Measurements from ENCODE around the gene PDCD1. TPM values are rescaled to one million over a fixed set of nuclear protein-coding genes. Genes with fewer than 3 reads are reported as not detected.

The PDCD1 gene
- total RNA-seq, 1 donor from 2014 or later, result not detected

- peak overlapping the region; percentile 49 for H3K4me3 Mint-ChIP-seq (ENCODE audit: unreplicated experiment)
- H3K27me3 Mint-ChIP-seq (ENCODE audit: unreplicated experiment), result peaks cover 3% of the 10 kb centered on the region
- peak overlapping the region; percentile 67 for H3K27ac Mint-ChIP-seq (ENCODE audit: unreplicated experiment)
- H3K36me3 Mint-ChIP-seq (ENCODE audit: low read depth, unreplicated experiment), result no peaks in the 10 kb centered on the region
- TF ChIP-seq CTCF (IDR thresholded peaks at IDR 0.05; ENCODE audit: unreplicated experiment), result no peak
- no peaks in the 10 kb centered on the region for H3K9me3 Mint-ChIP-seq (ENCODE audit: unreplicated experiment)
- H3K4me1 Mint-ChIP-seq (ENCODE audit: unreplicated experiment), result no peaks in the 10 kb centered on the region
- no peak for DNase-seq (ENCODE audit: low spot score)
Measured at GRCh38 chr2:241846406-241846805, 12.3 kb downstream of the PDCD1 start.

GRCh38 chr2:241844831-241845578, 13.7 kb downstream of the PDCD1 start:
- DNase-seq (ENCODE audit: low spot score), result no peak
- no peaks in the 10 kb centered on the region for H3K36me3 Mint-ChIP-seq (ENCODE audit: low read depth, unreplicated experiment)
- peak overlapping the region; percentile 14 for H3K4me3 Mint-ChIP-seq (ENCODE audit: unreplicated experiment)
- peaks cover 3% of the 10 kb centered on the region for H3K27me3 Mint-ChIP-seq (ENCODE audit: unreplicated experiment)
- no peaks in the 10 kb centered on the region for H3K4me1 Mint-ChIP-seq (ENCODE audit: unreplicated experiment)
- no peak for TF ChIP-seq CTCF (IDR thresholded peaks at IDR 0.05; ENCODE audit: unreplicated experiment)
- H3K27ac Mint-ChIP-seq (ENCODE audit: unreplicated experiment), result no peak overlapping the region
- no peaks in the 10 kb centered on the region for H3K9me3 Mint-ChIP-seq (ENCODE audit: unreplicated experiment)

- H3K27ac Mint-ChIP-seq (ENCODE audit: unreplicated experiment), result no peak overlapping the region
- H3K27me3 Mint-ChIP-seq (ENCODE audit: unreplicated experiment), result peaks cover 3% of the 10 kb centered on the region
- peak overlapping the region; percentile 85 for H3K4me3 Mint-ChIP-seq (ENCODE audit: unreplicated experiment)
- no peak for TF ChIP-seq CTCF (IDR thresholded peaks at IDR 0.05; ENCODE audit: unreplicated experiment)
- DNase-seq (ENCODE audit: low spot score), result peak; percentile 64
- H3K36me3 Mint-ChIP-seq (ENCODE audit: low read depth, unreplicated experiment), result no peaks in the 10 kb centered on the region
- H3K4me1 Mint-ChIP-seq (ENCODE audit: unreplicated experiment), result no peaks in the 10 kb centered on the region
- H3K9me3 Mint-ChIP-seq (ENCODE audit: unreplicated experiment), result no peaks in the 10 kb centered on the region
Measured at GRCh38 chr2:241844066-241844728, 14.5 kb downstream of the PDCD1 start.

GRCh38 chr2:241843321-241844065, 15.2 kb downstream of the PDCD1 start:
- no peak for TF ChIP-seq CTCF (IDR thresholded peaks at IDR 0.05; ENCODE audit: unreplicated experiment)
- Mint-ChIP-seq H3K9me3 (ENCODE audit: unreplicated experiment) (no peaks in the 10 kb centered on the region), H3K4me3 (ENCODE audit: unreplicated experiment) (no peak overlapping the region)

More at GRCh38 chr2:241843321-241844065, 15.2 kb downstream of the PDCD1 start:
- no peak for DNase-seq (ENCODE audit: low spot score)
- peaks cover under 1% of the 10 kb centered on the region for H3K4me1 Mint-ChIP-seq (ENCODE audit: unreplicated experiment)
- no peak overlapping the region for H3K27ac Mint-ChIP-seq (ENCODE audit: unreplicated experiment)
- H3K36me3 Mint-ChIP-seq (ENCODE audit: low read depth, unreplicated experiment), result no peaks in the 10 kb centered on the region
- peaks cover 3% of the 10 kb centered on the region for H3K27me3 Mint-ChIP-seq (ENCODE audit: unreplicated experiment)
